IMR-90 (cell line): ENCODE measurements around the gene ITIH2. TPM values are rescaled to one million over a fixed set of nuclear protein-coding genes. Genes with fewer than 3 reads are reported as not detected.

Experiments used
- ATAC-seq: fragments of 200-7000 bp; cut with Tn5 transposase; 2 replicates; pipeline ENCODE4 v1.9.1; 2020; ENCODE audit warnings: low read depth, mild to moderate bottlenecking, moderate library complexity
- BruUV-seq: library from RNA; stranded (reverse); fragments of 400-500 nt; replicated peaks from 2 replicates; lab custom pipeline; 2021; lab: Mats Ljungman, UMichigan
- CTCF ChIA-PET: fragments of 300-600 bp; formaldehyde crosslinking; extraction: SDS; loops from one replicate; lab custom pipeline; 2021; ENCODE audit warnings: antibody characterized with exemption; lab: Yijun Ruan, JAX
- POLR2A ChIA-PET: fragments of 300-600 bp; sonication (Branson Sonifier 250); formaldehyde crosslinking; loops from one replicate; lab custom pipeline; 2022; ENCODE audit warnings: antibody characterized with exemption; ENCODE audit not compliant: unreplicated experiment; lab: Charles Lee
- DNase-seq: peaks from one replicate; pipeline ENCODE4 v3.0.0; 2013
- H2AFZ ChIP-seq: replicated peaks from 2 replicates; pipeline ENCODE3; 2013; ENCODE audit warnings: low read length, mild to moderate bottlenecking; ENCODE audit not compliant: poor library complexity
- H2AK5ac ChIP-seq: 2 replicates; pipeline ENCODE4 v1.6.1; 2013; ENCODE audit warnings: low read depth, low read length, inconsistent platforms
- H2AK9ac ChIP-seq: replicated peaks from 2 replicates; pipeline ENCODE3; 2013; ENCODE audit warnings: mild to moderate bottlenecking, low read depth, low read length, moderate library complexity; ENCODE audit not compliant: poor library complexity
- H2BK120ac ChIP-seq: 2 replicates; pipeline ENCODE4 v1.6.1; 2013; ENCODE audit warnings: low read depth, low read length, inconsistent platforms
- H2BK15ac ChIP-seq: 3 replicates; pipeline ENCODE4 v1.6.1; 2013; ENCODE audit warnings: low read depth, low read length, inconsistent platforms
- H2BK20ac ChIP-seq: 2 replicates; pipeline ENCODE4 v1.6.1; 2013; ENCODE audit warnings: low read depth, mild to moderate bottlenecking, inconsistent platforms, low read length, moderate library complexity
- H2BK5ac ChIP-seq: 2 replicates; pipeline ENCODE4 v1.6.1; 2013; ENCODE audit warnings: mild to moderate bottlenecking, low read depth, low read length, inconsistent platforms; ENCODE audit not compliant: poor library complexity, severe bottlenecking
- H3K14ac ChIP-seq: replicated peaks from 2 replicates; pipeline ENCODE4 v1.6.1; 2013; ENCODE audit warnings: low read depth, low read length, inconsistent platforms
- H3K18ac ChIP-seq: 2 replicates; pipeline ENCODE4 v1.6.1; 2013; ENCODE audit warnings: low read depth, low read length, control low read depth
- H3K23ac ChIP-seq: 2 replicates; pipeline ENCODE4 v1.6.1; 2013; ENCODE audit warnings: low read depth, low read length, inconsistent platforms
- H3K27ac ChIP-seq: 2 replicates; pipeline ENCODE4 v1.5.1; 2013; ENCODE audit warnings: mild to moderate bottlenecking, control low read depth, low read length; ENCODE audit not compliant: insufficient read depth
- H3K27me3 ChIP-seq: 2 replicates; pipeline ENCODE4 v1.6.1; 2013; ENCODE audit warnings: low read length; ENCODE audit not compliant: control insufficient read depth, insufficient read depth
- H3K36me3 ChIP-seq: 2 replicates; pipeline ENCODE4 v1.6.1; 2013; ENCODE audit warnings: low read length, mixed read lengths; ENCODE audit not compliant: control insufficient read depth, insufficient read depth
- H3K4ac ChIP-seq: 2 replicates; pipeline ENCODE4 v1.6.1; 2013; ENCODE audit warnings: low read depth, low read length, inconsistent platforms
- H3K4me1 ChIP-seq: 2 replicates; pipeline ENCODE4 v1.6.1; 2013; ENCODE audit warnings: low read length, mixed read lengths; ENCODE audit not compliant: control insufficient read depth, insufficient read depth
- H3K4me2 ChIP-seq: 2 replicates; pipeline ENCODE4 v1.6.1; 2013; ENCODE audit warnings: low read depth, mild to moderate bottlenecking, control low read depth, low read length, moderate library complexity
- H3K4me3 ChIP-seq: 2 replicates; pipeline ENCODE4 v1.5.1; 2013; ENCODE audit warnings: low read depth, mild to moderate bottlenecking, control low read depth, low read length, moderate library complexity; ENCODE audit not compliant: insufficient read depth
- H3K56ac ChIP-seq: 2 replicates; pipeline ENCODE4 v1.6.1; 2013; ENCODE audit warnings: low read length, inconsistent platforms; ENCODE audit not compliant: insufficient read depth; ENCODE audit errors: extremely low read depth
- H3K79me1 ChIP-seq, 2 experiments: 2 replicates each; pipeline ENCODE4 v1.6.1; 2013; ENCODE audit warnings: low read length in 2 of 2, inconsistent platforms in 1 of 2, low read depth in 1 of 2
- H3K9ac ChIP-seq: 2 replicates; pipeline ENCODE4 v1.6.1; 2013; ENCODE audit warnings: low read depth, low read length, control low read depth
- H3K9me1 ChIP-seq: 2 replicates; pipeline ENCODE4 v1.6.1; 2013; ENCODE audit warnings: low read length, inconsistent platforms; ENCODE audit not compliant: insufficient read depth
- H3K9me3 ChIP-seq: 2 replicates; pipeline ENCODE4 v1.6.1; 2013; ENCODE audit warnings: low read length; ENCODE audit not compliant: control insufficient read depth, insufficient read depth
- H4K20me1 ChIP-seq: 2 replicates; pipeline ENCODE4 v1.6.1; 2013; ENCODE audit warnings: low read length, inconsistent platforms; ENCODE audit not compliant: insufficient read depth
- H4K5ac ChIP-seq: 2 replicates; pipeline ENCODE4 v1.6.1; 2013; ENCODE audit warnings: mild to moderate bottlenecking, low read depth, low read length, control low read depth
- H4K8ac ChIP-seq, 2 experiments: 2 replicates each; pipeline ENCODE4 v1.6.1; 2013; ENCODE audit warnings: low read depth in 2 of 2, low read length in 2 of 2, control low read depth in 1 of 2, inconsistent platforms in 1 of 2
- H4K91ac ChIP-seq: 2 replicates; pipeline ENCODE4 v1.6.1; 2013; ENCODE audit warnings: low read depth, low read length, inconsistent platforms; ENCODE audit not compliant: insufficient read depth
- CEBPB ChIP-seq: IDR thresholded peaks from 2 replicates; pipeline ENCODE4 v1.6.1; 2012; ENCODE audit warnings: low read depth, low read length, improper control_type of control experiment
- CHD1 ChIP-seq: IDR thresholded peaks from 2 replicates; pipeline ENCODE4 v1.6.1; 2012; ENCODE audit warnings: low read depth, low read length, improper control_type of control experiment
- CTCF ChIP-seq: conservative IDR thresholded peaks from 2 replicates; pipeline ENCODE4 v1.5.1; 2012; ENCODE audit warnings: mild to moderate bottlenecking, low read depth, low read length, improper control_type of control experiment
- POLR2A ChIP-seq: IDR thresholded peaks from 2 replicates; pipeline ENCODE4 v1.6.1; 2012; ENCODE audit warnings: mild to moderate bottlenecking, low read depth, low read length
- SMC3 ChIP-seq: fragments of 150-350 bp; IDR thresholded peaks from 2 replicates; pipeline ENCODE4 v1.6.1; 2016; ENCODE audit warnings: low read depth, mild to moderate bottlenecking, antibody characterized with exemption, low read length, moderate library complexity
- WGBS, 2 experiments: methylation state at CpG; one replicate each; pipeline versions ENCODE4 v1.1.5 to v1.1.7; 2013; ENCODE audit warnings: missing lambda C conversion rate in 2 of 2; ENCODE audit not compliant: insufficient read length in 1 of 2; ENCODE audit errors: extremely low coverage in 2 of 2; 5-methylcytosine and 5-hydroxymethylcytosine counted together
- dilution Hi-C: fragments of 300-500 bp; cut with HindIII; formaldehyde crosslinking; loops from one replicate; pipeline ENCODE4 v1.14.3; 2018; ENCODE audit warnings: low sequenced_read_pairs; ENCODE audit not compliant: unreplicated experiment
- in situ Hi-C: fragments of 300-500 bp; cut with MboI; formaldehyde crosslinking; loops from 3 replicates; pipeline ENCODE4 v1.14.3; 2019; ENCODE audit warnings: low sequenced_read_pairs, inconsistent platforms, mixed read lengths
- intact Hi-C: fragments of 100-400 bp; cut with micrococcal nuclease; formaldehyde crosslinking; loops from 2 replicates; pipeline ENCODE4 v1.10.0; 2022
- polyA plus RNA-seq, 3 experiments: library from polyadenylated mRNA; depleted of rRNA; stranded (reverse); fragments of >200 nt; gene quantifications; 2 replicates each; pipeline ENCODE4 v1.2.3, GENCODE V29; 2012; ENCODE audit warnings: low replicate concordance in 1 of 3
- total RNA-seq: library from RNA; depleted of rRNA; stranded (reverse); fragments of >200 nt; gene quantifications from 2 replicates; pipeline ENCODE4 v1.2.3, GENCODE V29; 2012

Gene ITIH2
- total and polyA plus RNA-seq, 2 of the 4 experiments (the other 2 are of a cell fraction) = not detected

- Histone ChIP-seq H3K4me2 (no peak overlapping the region), H3K4me1 (no peaks in the 10 kb centered on the region), H3K9me3 (no peaks in the 10 kb centered on the region), H2BK120ac (no peak overlapping the region), H3K23ac (no peak overlapping the region), H3K56ac (no peak overlapping the region), H4K20me1 (no peaks in the 10 kb centered on the region), H2AK5ac (no peak overlapping the region), H3K9ac (no peak overlapping the region), H3K36me3 (no peaks in the 10 kb centered on the region), H3K27me3 (no peaks in the 10 kb centered on the region; the same call in 1 of the 2 replicates), H3K79me1 (no peaks in the 10 kb centered on the region), H3K27ac (no peak overlapping the region), H4K5ac (no peak overlapping the region), H2BK20ac (no peak overlapping the region), H3K9me1 (no peaks in the 10 kb centered on the region), H4K8ac (no peak overlapping the region), H3K14ac (no peak overlapping the region), H2BK15ac (no peak overlapping the region), H2AK9ac (no peak overlapping the region), H3K4me3 (no peak overlapping the region), H3K4ac (no peak overlapping the region), H2AFZ (no peak overlapping the region), H2BK5ac (no peak overlapping the region), H4K91ac (no peak overlapping the region), H3K18ac (no peak overlapping the region)
- CTCF ChIA-PET = no interaction called here
- no CpG with 5 or more reads among the region's 3 CpGs for WGBS, 2 experiments
- DNase-seq (no peak), ATAC-seq (no peak)
- POLR2A ChIA-PET = no interaction called here
- TF ChIP-seq CEBPB (no peak), CTCF (no peak), CHD1 (no peak), SMC3 (no peak), POLR2A (no peak)
- BruUV-seq = no TSS peak
- intact Hi-C loops (no loop called here), dilution Hi-C loops (no loop called here), in situ Hi-C loops (no loop called here)
Measured at GRCh38 chr10:7705341-7705740, 2.2 kb downstream of the ITIH2 start.
